ENCODE data around the gene SIN3A.
A peak's percentile ranks its signal among the peaks of the same experiment; 100 is the strongest.
"Not testable (repeated sequence)": the region's sequence is repeated elsewhere in the genome, so short reads cannot be mapped to it uniquely, and the experiment has no call there.

Gene SIN3A

DNA sequence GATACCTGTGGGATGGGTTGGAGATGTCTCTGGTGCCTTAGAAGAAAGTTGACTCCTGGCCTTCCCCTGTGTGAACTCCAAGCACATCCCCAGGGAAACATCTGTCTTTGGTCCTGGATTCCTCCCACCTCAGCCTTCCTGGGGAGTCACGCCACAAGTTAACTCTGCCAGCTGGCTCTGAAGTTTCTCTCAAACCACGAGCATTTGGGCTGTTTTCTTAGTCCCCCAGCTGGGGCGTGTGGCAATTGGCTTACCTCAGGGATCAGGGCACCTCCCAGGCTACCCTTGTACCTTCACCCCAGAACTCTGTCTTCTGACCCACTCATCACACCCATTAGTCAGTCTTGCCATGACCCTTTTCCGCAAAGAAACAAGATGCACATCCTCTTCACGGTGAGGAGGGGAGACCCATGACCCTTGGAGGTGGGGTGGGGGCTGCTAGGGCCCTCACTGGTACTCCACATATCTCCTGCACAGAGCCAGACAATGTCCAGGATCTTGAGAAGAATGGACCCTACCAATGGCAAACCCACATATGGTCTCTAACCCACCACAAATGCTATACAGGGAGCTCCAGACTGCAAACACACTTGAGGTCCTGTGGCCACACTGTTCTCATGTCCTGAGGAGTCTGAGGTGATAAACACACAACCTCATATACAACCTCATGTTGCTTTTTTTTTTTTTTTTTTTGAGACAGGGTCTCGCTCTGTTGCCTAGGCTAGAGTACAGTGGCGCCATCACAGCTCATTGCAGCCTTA, 100.7 kb downstream of the SIN3A start:
- Histone ChIP-seq H4K91ac (ENCODE audit: low read length) (no peak overlapping the region), H3K4me1 (ENCODE audit: control insufficient read depth, insufficient read depth, low read depth, low read length) (peaks cover 20% of the 10 kb centered on the region), H3K27me3 (ENCODE audit: control insufficient read depth in 1 of 2, insufficient read depth in 1 of 2, low read length in 2 of 2) (peaks cover 8 to 11% of the 10 kb centered on the region in 2 experiments), H2BK120ac (ENCODE audit: low read depth, low read length) (no peak overlapping the region), H3K79me1 (replicated peaks; ENCODE audit: low read length, poor library complexity, severe bottlenecking) (peaks cover 5% of the 10 kb centered on the region), H2AK5ac (ENCODE audit: low read length, severe bottlenecking) (no peak overlapping the region), H2BK5ac (ENCODE audit: low read depth, low read length, poor library complexity, severe bottlenecking) (no peak overlapping the region), H2BK12ac (ENCODE audit: low read length in 2 of 2) (no peak overlapping the region), H3K4me3 (ENCODE audit: insufficient read depth in 1 of 2, low read depth in 1 of 2, low read length in 2 of 2) (no peak overlapping the region), H3K14ac (ENCODE audit: low read length in 2 of 2) (no peak overlapping the region), H3K23ac (ENCODE audit: low read length in 2 of 2) (no peak overlapping the region), H2BK15ac (ENCODE audit: low read depth, poor library complexity, severe bottlenecking) (no peak overlapping the region), H3K27ac (ENCODE audit: low read length, poor library complexity, severe bottlenecking) (no peak overlapping the region), H3K36me3 (ENCODE audit: control insufficient read depth in 1 of 2, insufficient read depth in 2 of 2, low read depth in 1 of 2, low read length in 2 of 2) (peaks cover 11 to 34% of the 10 kb centered on the region in 2 experiments), H3K9ac (ENCODE audit: low read length) (no peak overlapping the region), H3K9me3 (ENCODE audit: control insufficient read depth, low read length) (no peaks in the 10 kb centered on the region), H3K4ac (ENCODE audit: low read depth in 1 of 2, low read length in 2 of 2) (no peak overlapping the region), H3K18ac (ENCODE audit: low read depth in 1 of 2, low read length in 2 of 2) (no peak overlapping the region), H2AFZ (ENCODE audit: low read depth, low read length) (no peak overlapping the region), H3K4me2 (ENCODE audit: low read length, poor library complexity, severe bottlenecking) (no peak overlapping the region), H4K8ac (ENCODE audit: low read length) (no peak overlapping the region)
- 79% methylated on average over 5 of the region's 7 CpGs for WGBS
- DNase-seq = no peak

DNA sequence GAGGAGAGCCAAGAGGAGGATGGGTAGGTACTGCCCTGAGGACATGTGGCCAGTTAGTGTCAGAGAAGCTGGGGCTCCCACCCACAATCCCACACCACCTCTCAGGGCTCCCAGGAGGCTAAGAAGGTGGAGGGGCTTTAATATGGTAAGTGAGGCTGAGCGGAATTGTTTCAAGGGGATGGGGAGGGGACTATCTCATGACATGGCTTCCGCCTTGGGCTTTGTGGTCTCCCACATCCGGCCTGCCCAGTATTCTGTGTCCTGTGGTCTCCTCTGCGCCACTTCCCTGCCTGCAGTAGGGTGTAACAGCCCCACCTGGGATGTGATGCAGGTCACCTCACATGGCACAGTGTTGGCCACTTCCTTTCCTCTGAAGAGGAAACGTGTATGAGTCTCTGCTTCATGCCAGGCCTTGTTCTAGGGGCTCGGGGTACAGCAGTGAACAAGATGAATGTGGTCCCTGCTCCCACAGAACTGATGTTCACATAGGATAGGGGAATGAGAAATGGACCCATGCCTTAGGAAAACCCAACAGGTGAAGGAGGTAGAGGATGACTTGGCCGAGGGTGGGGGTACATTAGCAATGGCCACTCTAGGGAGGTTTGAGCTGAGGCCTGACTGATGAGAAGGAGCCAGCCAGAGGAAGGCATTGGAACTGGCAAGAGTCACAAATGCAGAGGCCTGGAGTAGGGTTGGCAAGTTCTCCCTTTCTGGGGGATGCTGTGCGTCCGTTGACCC, 101.5 kb downstream of the SIN3A start:
- Histone ChIP-seq H3K27me3 (ENCODE audit: control insufficient read depth in 1 of 2, insufficient read depth in 1 of 2, low read length in 2 of 2) (peaks cover 8 to 11% of the 10 kb centered on the region in 2 experiments), H3K27ac (ENCODE audit: low read length, poor library complexity, severe bottlenecking) (no peak overlapping the region), H2BK12ac (ENCODE audit: low read length in 2 of 2) (no peak overlapping the region), H3K23ac (ENCODE audit: low read length in 2 of 2) (no peak overlapping the region), H2AK5ac (ENCODE audit: low read length, severe bottlenecking) (no peak overlapping the region), H3K9ac (ENCODE audit: low read length) (no peak overlapping the region), H3K4me2 (ENCODE audit: low read length, poor library complexity, severe bottlenecking) (no peak overlapping the region), H3K4ac (ENCODE audit: low read depth in 1 of 2, low read length in 2 of 2) (no peak overlapping the region), H3K79me1 (replicated peaks; ENCODE audit: low read length, poor library complexity, severe bottlenecking) (peaks cover 5% of the 10 kb centered on the region), H3K14ac (ENCODE audit: low read length in 2 of 2) (no peak overlapping the region), H4K91ac (ENCODE audit: low read length) (no peak overlapping the region), H2BK5ac (ENCODE audit: low read depth, low read length, poor library complexity, severe bottlenecking) (no peak overlapping the region), H3K4me3 (ENCODE audit: insufficient read depth in 1 of 2, low read depth in 1 of 2, low read length in 2 of 2) (no peak overlapping the region), H3K36me3 (ENCODE audit: control insufficient read depth in 1 of 2, insufficient read depth in 2 of 2, low read depth in 1 of 2, low read length in 2 of 2) (peaks cover 6 to 27% of the 10 kb centered on the region in 2 experiments), H3K4me1 (ENCODE audit: control insufficient read depth, insufficient read depth, low read depth, low read length) (peaks cover 20% of the 10 kb centered on the region), H4K8ac (ENCODE audit: low read length) (no peak overlapping the region), H2BK15ac (ENCODE audit: low read depth, poor library complexity, severe bottlenecking) (no peak overlapping the region), H3K18ac (ENCODE audit: low read depth in 1 of 2, low read length in 2 of 2) (no peak overlapping the region), H2AFZ (ENCODE audit: low read depth, low read length) (no peak overlapping the region), H2BK120ac (ENCODE audit: low read depth, low read length) (no peak overlapping the region), H3K9me3 (ENCODE audit: control insufficient read depth, low read length) (no peaks in the 10 kb centered on the region)
- WGBS = 92% methylated on average over 9 of the region's 9 CpGs
- no peak for DNase-seq

DNA sequence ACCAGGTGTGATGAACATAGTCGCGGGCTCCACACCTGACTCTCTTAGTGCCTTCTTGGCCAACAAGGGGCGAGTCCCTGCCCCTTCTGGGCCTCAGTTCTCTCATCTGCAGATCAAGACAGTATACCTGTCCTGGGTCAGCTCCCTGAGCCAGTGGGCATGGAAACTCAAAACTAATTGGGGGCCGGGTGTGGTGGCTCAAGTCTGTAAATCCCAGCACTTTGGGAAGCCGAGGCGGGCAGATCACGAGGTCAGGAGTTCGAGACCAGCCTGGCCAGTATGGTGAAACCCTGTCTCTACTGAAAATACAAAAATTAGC, 102.2 kb downstream of the SIN3A start:
- not testable (repeated sequence) for H2BK120ac ChIP-seq (ENCODE audit: low read depth, low read length); H2AFZ ChIP-seq (ENCODE audit: low read depth, low read length); H3K23ac ChIP-seq (ENCODE audit: low read length in 2 of 2); H3K27ac ChIP-seq (ENCODE audit: low read length, poor library complexity, severe bottlenecking); H2BK15ac ChIP-seq (ENCODE audit: low read depth, poor library complexity, severe bottlenecking); H2BK12ac ChIP-seq (ENCODE audit: low read length in 2 of 2); DNase-seq; H3K4ac ChIP-seq (ENCODE audit: low read depth in 1 of 2, low read length in 2 of 2); H4K91ac ChIP-seq (ENCODE audit: low read length); H3K18ac ChIP-seq (ENCODE audit: low read depth in 1 of 2, low read length in 2 of 2); H2AK5ac ChIP-seq (ENCODE audit: low read length, severe bottlenecking); H2BK5ac ChIP-seq (ENCODE audit: low read depth, low read length, poor library complexity, severe bottlenecking); H3K4me2 ChIP-seq (ENCODE audit: low read length, poor library complexity, severe bottlenecking); H3K79me1 ChIP-seq (replicated peaks; ENCODE audit: low read length, poor library complexity, severe bottlenecking); H3K4me3 ChIP-seq (ENCODE audit: insufficient read depth in 1 of 2, low read depth in 1 of 2, low read length in 2 of 2); H3K14ac ChIP-seq (ENCODE audit: low read length in 2 of 2); H3K9ac ChIP-seq (ENCODE audit: low read length); H3K9me3 ChIP-seq (ENCODE audit: control insufficient read depth, low read length); H4K8ac ChIP-seq (ENCODE audit: low read length)
- Histone ChIP-seq H3K4me1 (ENCODE audit: control insufficient read depth, insufficient read depth, low read depth, low read length) (peaks cover 20% of the 10 kb centered on the region), H3K27me3 (ENCODE audit: control insufficient read depth in 1 of 2, insufficient read depth in 1 of 2, low read length in 2 of 2) (peaks cover 8 to 11% of the 10 kb centered on the region in 2 experiments), H3K36me3 (ENCODE audit: control insufficient read depth in 1 of 2, insufficient read depth in 2 of 2, low read depth in 1 of 2, low read length in 2 of 2) (peaks cover 0 to 21% of the 10 kb centered on the region in 2 experiments)
- WGBS = 86% methylated on average over 8 of the region's 8 CpGs

DNA sequence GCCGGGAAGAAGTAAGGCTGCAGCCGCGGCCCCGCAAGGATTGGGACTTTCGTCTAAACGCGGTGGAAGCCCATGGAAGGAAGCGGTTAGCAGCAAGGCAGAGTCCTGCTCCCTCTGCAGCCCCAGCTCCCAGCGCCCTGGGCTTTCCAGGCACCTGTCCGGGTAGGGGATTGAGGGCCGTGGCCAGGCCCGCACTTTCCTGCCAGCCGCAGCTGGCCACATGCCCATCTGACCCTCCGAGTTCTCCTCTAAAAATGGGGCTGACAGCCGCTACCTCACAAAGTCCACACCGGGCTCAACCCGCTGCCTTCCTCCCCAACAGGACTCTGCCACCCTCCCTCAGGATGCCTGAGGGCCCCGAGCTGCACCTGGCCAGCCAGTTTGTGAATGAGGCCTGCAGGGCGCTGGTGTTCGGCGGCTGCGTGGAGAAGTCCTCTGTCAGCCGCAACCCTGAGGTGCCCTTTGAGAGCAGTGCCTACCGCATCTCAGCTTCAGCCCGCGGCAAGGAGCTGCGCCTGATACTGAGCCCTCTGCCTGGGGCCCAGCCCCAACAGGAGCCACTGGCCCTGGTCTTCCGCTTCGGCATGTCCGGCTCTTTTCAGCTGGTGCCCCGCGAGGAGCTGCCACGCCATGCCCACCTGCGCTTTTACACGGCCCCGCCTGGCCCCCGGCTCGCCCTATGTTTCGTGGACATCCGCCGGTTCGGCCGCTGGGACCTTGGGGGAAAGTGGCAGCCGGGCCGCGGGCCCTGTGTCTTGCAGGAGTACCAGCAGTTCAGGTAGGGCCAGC, 102.7 kb downstream of the SIN3A start:
- peak overlapping the region; percentile 66 to 83 for H3K4me3 ChIP-seq (ENCODE audit: insufficient read depth in 1 of 2, low read depth in 1 of 2, low read length in 2 of 2)
- H3K14ac ChIP-seq (ENCODE audit: low read length in 2 of 2) = peak overlapping the region in 1 of 2 experiments; percentile 36
- no peak overlapping the region for H2BK120ac ChIP-seq (ENCODE audit: low read depth, low read length)
- H2AFZ ChIP-seq (ENCODE audit: low read depth, low read length) = no peak overlapping the region
- H3K27ac ChIP-seq (ENCODE audit: low read length, poor library complexity, severe bottlenecking) = no peak overlapping the region
- peaks cover 20% of the 10 kb centered on the region for H3K4me1 ChIP-seq (ENCODE audit: control insufficient read depth, insufficient read depth, low read depth, low read length)
- peak overlapping the region; percentile 85 for H4K8ac ChIP-seq (ENCODE audit: low read length)
- no peak overlapping the region for H2AK5ac ChIP-seq (ENCODE audit: low read length, severe bottlenecking)
- H3K9me3 ChIP-seq (ENCODE audit: control insufficient read depth, low read length) = no peaks in the 10 kb centered on the region
- H3K4me2 ChIP-seq (ENCODE audit: low read length, poor library complexity, severe bottlenecking) = peak overlapping the region; percentile 98
- peaks cover 8 to 11% of the 10 kb centered on the region in 2 experiments for H3K27me3 ChIP-seq (ENCODE audit: control insufficient read depth in 1 of 2, insufficient read depth in 1 of 2, low read length in 2 of 2)
- H3K79me1 ChIP-seq (replicated peaks; ENCODE audit: low read length, poor library complexity, severe bottlenecking) = peaks cover 5% of the 10 kb centered on the region
- H4K91ac ChIP-seq (ENCODE audit: low read length) = no peak overlapping the region
- H3K4ac ChIP-seq (ENCODE audit: low read depth in 1 of 2, low read length in 2 of 2) = no peak overlapping the region
- no peak overlapping the region for H2BK5ac ChIP-seq (ENCODE audit: low read depth, low read length, poor library complexity, severe bottlenecking)
- DNase-seq = peak; percentile 14
- H3K9ac ChIP-seq (ENCODE audit: low read length) = peak overlapping the region; percentile 83
- no peak overlapping the region for H2BK12ac ChIP-seq (ENCODE audit: low read length in 2 of 2)
- H3K18ac ChIP-seq (ENCODE audit: low read depth in 1 of 2, low read length in 2 of 2) = peak overlapping the region; percentile 26 to 75
- WGBS = 43% methylated on average over 46 of the region's 46 CpGs
- H2BK15ac ChIP-seq (ENCODE audit: low read depth, poor library complexity, severe bottlenecking) = no peak overlapping the region
- H3K36me3 ChIP-seq (ENCODE audit: control insufficient read depth in 1 of 2, insufficient read depth in 2 of 2, low read depth in 1 of 2, low read length in 2 of 2) = peaks cover 0 to 17% of the 10 kb centered on the region in 2 experiments
- peak overlapping the region in 1 of 2 experiments; percentile 68 for H3K23ac ChIP-seq (ENCODE audit: low read length in 2 of 2)
